Measurements from ENCODE around the gene PRXL2C.
A peak's percentile ranks its signal among the peaks of the same experiment; 100 is the strongest.
"Not testable (repeated sequence)": the region's sequence is repeated elsewhere in the genome, so short reads cannot be mapped to it uniquely, and the experiment has no call there.

The PRXL2C gene

DNA sequence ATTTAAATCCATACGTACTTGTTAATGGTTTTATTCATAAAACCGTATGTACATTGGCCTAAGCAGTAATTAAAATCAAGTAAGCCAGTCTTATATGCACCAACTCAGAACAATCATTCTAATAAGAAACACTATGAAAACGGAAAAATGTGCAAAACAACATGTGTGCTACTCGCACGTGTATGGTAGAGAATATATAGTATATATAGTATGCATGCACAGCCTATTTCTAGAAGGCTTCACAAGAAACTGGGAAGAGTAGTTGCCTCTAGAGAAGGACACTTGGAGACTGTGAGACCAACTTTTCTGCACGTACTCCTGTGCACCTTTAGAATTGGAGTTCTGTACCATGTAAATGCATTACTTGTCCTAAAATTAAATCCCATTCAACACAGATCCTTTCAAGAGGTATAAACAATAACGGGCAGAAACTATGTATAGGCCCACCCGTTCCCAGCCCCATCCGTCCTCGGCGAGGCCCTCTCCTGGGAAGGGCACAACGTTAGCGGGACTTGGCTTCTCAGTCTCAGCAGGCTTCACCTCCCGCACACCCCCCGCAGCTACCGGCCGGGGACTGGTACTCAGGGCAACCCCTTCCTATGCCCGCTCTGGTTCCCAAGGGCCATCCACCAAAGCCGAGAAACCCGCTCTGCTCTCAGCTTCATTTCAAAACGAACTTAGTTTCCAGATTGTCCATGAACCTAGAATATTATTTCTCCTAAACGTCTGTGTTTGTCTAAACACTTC, 37.5 kb downstream of the PRXL2C start:
- DNase-seq (ENCODE audit: insufficient read length, low spot score) = no peak
- TF ChIP-seq, protein P1, sequence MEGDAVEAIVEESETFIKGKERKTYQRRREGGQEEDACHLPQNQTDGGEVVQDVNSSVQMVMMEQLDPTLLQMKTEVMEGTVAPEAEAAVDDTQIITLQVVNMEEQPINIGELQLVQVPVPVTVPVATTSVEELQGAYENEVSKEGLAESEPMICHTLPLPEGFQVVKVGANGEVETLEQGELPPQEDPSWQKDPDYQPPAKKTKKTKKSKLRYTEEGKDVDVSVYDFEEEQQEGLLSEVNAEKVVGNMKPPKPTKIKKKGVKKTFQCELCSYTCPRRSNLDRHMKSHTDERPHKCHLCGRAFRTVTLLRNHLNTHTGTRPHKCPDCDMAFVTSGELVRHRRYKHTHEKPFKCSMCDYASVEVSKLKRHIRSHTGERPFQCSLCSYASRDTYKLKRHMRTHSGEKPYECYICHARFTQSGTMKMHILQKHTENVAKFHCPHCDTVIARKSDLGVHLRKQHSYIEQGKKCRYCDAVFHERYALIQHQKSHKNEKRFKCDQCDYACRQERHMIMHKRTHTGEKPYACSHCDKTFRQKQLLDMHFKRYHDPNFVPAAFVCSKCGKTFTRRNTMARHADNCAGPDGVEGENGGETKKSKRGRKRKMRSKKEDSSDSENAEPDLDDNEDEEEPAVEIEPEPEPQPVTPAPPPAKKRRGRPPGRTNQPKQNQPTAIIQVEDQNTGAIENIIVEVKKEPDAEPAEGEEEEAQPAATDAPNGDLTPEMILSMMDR (IDR thresholded peaks at IDR 0.05; ENCODE audit: insufficient read depth, missing control alignments) = no peak
- FAIRE-seq = no peak

DNA sequence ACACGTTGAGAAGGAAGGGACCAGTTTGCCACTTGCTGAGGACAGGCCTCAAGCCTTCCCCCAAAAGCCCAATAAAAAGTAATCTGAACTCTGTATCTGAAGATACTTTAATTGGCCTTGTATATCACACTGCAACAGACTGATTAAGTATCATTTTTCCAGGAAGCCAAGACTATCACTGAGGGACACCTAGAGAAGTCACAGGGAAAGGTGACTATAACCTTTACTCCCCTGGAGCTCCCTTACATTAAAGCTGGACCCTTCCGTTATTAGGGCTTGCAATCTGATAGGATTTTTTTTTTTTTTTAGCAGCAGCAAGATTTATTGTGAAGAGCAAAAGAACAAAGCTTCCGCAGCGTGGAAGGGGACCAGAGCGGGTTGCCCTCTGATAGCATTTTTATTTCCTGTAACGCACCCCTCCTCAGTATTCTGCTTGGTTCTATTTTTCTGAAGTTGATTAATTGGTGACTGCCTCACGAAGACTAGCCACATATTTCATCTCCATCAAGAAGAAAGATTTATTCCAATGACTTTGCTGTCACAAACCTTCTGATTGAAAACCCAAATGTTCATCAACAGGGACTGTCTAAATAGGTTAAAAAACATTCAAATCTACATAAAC, 38.2 kb downstream of the PRXL2C start:
- TF ChIP-seq, protein P1 (IDR thresholded peaks at IDR 0.05; ENCODE audit: insufficient read depth, missing control alignments) = no peak
- DNase-seq (ENCODE audit: insufficient read length, low spot score) (no peak), FAIRE-seq (peak; percentile 6)

DNA sequence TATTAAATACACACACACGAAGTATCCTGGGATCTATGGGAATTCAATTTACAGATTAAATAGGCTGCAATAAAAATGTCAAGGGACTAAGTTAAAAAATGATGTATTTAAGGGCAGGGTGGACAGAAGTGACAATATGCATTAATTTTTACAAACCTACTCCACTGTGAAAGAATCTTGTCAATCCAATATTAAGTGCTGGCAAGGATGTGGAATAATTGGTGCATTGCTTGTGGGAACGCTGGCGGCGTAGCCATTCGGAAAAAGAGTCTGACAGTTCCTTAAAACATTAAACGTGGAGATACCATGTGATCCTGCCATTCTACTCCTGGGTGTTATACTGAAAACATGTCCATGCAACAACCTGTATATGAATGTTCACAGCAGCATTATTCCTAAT, 39.7 kb downstream of the PRXL2C start:
- no peak for DNase-seq (ENCODE audit: insufficient read length, low spot score)
- no peak for FAIRE-seq
- TF ChIP-seq, protein P1 (IDR thresholded peaks at IDR 0.05; ENCODE audit: insufficient read depth, missing control alignments) = no peak

DNA sequence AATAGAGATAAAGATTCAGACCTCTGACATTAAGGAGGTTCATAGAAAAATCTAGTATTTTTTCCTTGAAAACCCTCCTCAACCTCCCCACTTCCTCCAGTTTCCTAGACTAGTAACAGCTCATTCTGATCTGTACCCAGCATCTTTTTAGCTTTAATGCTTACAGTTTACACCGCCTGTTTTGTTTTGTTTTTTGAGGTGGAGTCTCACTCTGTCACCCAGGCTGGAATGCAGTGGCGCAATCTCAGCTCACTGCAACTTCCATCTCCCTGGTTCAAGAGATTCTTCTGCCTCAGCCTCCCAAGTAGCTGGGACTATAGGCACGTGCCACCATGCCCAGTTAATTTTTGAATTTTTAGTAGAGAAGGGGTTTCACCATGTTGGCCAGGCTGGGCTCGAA, 40.5 kb downstream of the PRXL2C start:
- FAIRE-seq; DNase-seq (ENCODE audit: insufficient read length, low spot score): not testable (repeated sequence)

DNA sequence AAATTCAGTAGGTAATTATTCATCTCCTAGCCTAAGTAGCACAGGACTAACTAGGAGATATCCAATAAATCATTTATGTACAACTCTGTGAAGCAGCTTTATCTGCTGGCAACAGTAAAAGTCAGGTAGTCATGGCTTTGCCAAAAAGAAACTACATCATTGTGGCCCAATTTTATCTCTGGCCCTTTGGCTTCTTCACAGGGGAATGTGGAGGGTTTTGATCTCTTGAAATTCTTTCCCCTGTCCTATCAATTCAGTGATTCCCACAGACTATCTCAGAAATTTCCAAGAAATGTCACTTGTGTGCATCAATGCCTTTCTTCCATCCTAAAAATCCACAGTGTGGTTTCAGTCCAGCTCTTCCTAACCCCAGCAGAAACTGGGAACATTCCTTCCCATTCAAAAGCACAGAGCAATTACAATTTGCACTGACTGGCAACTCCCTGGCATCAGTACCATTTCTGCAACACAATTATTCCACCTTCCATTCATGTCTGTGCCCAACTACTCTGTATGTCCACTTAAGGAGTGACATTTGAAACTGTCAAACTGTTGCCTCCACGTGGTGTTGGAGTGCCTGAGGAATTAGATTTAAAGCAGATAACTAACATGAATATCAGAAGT, 42.0 kb downstream of the PRXL2C start:
- FAIRE-seq (no peak), DNase-seq (ENCODE audit: insufficient read length, low spot score) (no peak)
- TF ChIP-seq, protein P1 (IDR thresholded peaks at IDR 0.05; ENCODE audit: insufficient read depth, missing control alignments) = no peak

DNA sequence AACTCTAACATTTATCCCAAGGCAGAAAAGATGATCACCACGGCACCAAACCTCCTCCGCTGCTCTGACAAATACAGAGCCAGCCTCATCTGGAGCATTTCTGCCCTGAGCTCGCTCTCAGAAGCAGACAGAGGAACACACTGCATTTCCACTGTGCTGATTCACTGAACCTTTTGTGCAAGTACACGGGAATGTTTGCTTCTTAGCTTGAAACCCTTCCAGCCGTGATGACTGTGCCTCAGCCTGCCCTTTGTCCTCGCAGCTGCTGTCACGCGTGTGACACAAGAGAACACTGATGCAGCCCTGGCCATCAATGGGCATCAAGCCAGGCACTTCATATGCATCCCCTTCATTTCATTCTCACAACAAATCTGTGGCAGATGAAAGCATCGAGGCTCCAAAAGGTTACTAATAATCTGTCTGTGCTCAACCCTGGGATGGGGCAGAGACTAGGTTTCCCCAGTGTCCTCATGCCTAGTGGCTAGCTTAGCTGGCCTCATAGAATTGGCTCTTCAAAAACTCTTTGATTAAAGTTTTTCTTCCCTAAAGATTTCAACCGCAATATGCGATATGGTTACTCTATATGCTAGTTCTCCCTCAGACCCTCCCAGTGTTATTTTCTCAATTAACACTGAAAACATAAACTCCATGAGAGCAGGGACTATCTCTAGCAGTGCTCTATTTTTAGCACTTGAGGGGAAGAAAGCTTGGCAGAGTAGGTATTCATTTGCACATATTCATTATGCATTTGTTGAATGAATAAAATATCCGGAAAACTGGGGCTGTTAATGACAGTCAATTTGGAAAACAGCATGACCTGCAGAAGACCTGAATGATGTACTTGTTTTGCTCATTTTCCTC, 42.8 kb downstream of the PRXL2C start:
- TF ChIP-seq, protein P1 (IDR thresholded peaks at IDR 0.05; ENCODE audit: insufficient read depth, missing control alignments) = no peak
- no peak for FAIRE-seq
- DNase-seq (ENCODE audit: insufficient read length, low spot score) = no peak

DNA sequence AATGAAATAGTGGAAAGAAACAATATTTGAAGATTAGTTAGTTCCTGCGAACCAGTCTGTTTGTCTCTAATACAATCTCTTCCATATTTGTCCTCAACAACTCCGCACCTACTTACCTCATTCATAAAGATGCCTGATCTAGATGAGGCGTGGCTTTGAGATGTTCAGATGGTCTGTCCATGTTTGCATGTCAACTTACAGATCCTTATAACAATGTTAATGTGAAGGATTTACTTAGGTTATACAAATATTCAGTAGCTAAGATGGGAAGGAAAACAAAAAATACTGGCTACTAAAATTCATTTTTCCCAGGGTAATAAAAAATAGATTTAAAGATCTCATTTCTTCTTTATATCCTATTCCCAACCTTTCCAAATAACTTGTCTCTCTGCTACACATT, 43.8 kb downstream of the PRXL2C start:
- no peak for FAIRE-seq
- no peak for DNase-seq (ENCODE audit: insufficient read length, low spot score)
- TF ChIP-seq, protein P1 (IDR thresholded peaks at IDR 0.05; ENCODE audit: insufficient read depth, missing control alignments) = no peak

Measured in D721Med (cell line).